Natural killer cell (primary cell): ENCODE results near the gene HDAC4. TPM values are rescaled to one million over a fixed set of nuclear protein-coding genes. Genes with fewer than 3 reads are reported as not detected.
A peak's percentile ranks its signal among the peaks of the same experiment; 100 is the strongest.

Experiments used
- ATAC-seq, 3 donors: fragments of 150-1000 bp in 2 of 3; fragments of 200-7000 bp in 1 of 3; cut with Tn5 transposase; 1 replicate in 1 of 3; 2 replicates in 2 of 3; pipeline ENCODE4 v1.10.0; 2021; ENCODE audit warnings: mild to moderate bottlenecking in 2 of 3, moderate library complexity in 2 of 3
- DNase-seq, 2 donors: peaks; one replicate each; pipeline versions ENCODE4 v3.0.0 to v3.0.0-alpha.2; 2013 to 2021; ENCODE audit warnings: mixed read lengths in 1 of 2
- H3K27ac ChIP-seq: one replicate; pipeline ENCODE4 v1.5.1; 2013; ENCODE audit warnings: mild to moderate bottlenecking, low read length
- H3K27me3 ChIP-seq: one replicate; pipeline ENCODE4 v1.6.1; 2013; ENCODE audit warnings: low read length; ENCODE audit not compliant: control insufficient read depth, insufficient read depth
- H3K36me3 ChIP-seq: one replicate; pipeline ENCODE4 v1.6.1; 2013; ENCODE audit warnings: low read length; ENCODE audit not compliant: control insufficient read depth, insufficient read depth
- H3K4me1 ChIP-seq: one replicate; pipeline ENCODE4 v1.6.1; 2013; ENCODE audit warnings: low read length; ENCODE audit not compliant: control insufficient read depth, insufficient read depth
- H3K4me3 ChIP-seq: one replicate; pipeline ENCODE4 v1.5.1; 2013; ENCODE audit warnings: low read length
- H3K9me3 ChIP-seq: one replicate; pipeline ENCODE4 v1.6.1; 2013; ENCODE audit warnings: low read length; ENCODE audit not compliant: control insufficient read depth, insufficient read depth
- H3K27ac Mint-ChIP-seq, 2 donors: one replicate each; pipeline ENCODE4 v1.8.0; 2022; ENCODE audit warnings: mild to moderate bottlenecking in 2 of 2, mixed read lengths in 2 of 2, moderate library complexity in 1 of 2
- H3K27me3 Mint-ChIP-seq, 2 donors: one replicate each; pipeline ENCODE4 v1.8.0; 2022; ENCODE audit warnings: low read depth in 2 of 2, mixed read lengths in 2 of 2
- H3K36me3 Mint-ChIP-seq: one replicate; pipeline ENCODE4 v1.8.0; 2022; ENCODE audit warnings: mixed read lengths
- H3K4me1 Mint-ChIP-seq, 2 donors: one replicate each; pipeline ENCODE4 v1.8.0; 2022; ENCODE audit warnings: mixed read lengths in 2 of 2
- H3K4me3 Mint-ChIP-seq: one replicate; pipeline ENCODE4 v1.8.0; 2022; ENCODE audit warnings: mild to moderate bottlenecking, moderate library complexity, mixed read lengths
- H3K9me3 Mint-ChIP-seq, 2 donors: one replicate each; pipeline ENCODE4 v1.8.0; 2022; ENCODE audit warnings: mixed read lengths in 2 of 2
- WGBS: methylation state at CpG from one replicate; pipeline ENCODE4 v1.1.7; 2013; ENCODE audit warnings: missing lambda C conversion rate; ENCODE audit not compliant: insufficient coverage; 5-methylcytosine and 5-hydroxymethylcytosine counted together
- intact Hi-C: fragments of 100-400 bp; cut with micrococcal nuclease; formaldehyde crosslinking; loops from one replicate; pipeline ENCODE4 v1.14.2; 2022
- total RNA-seq, 4 donors: library from RNA; stranded (reverse); fragments of 120-200 nt in 1 of 4; gene quantifications; one replicate each; pipeline versions ENCODE4 v1.2.3 to v1.2.4, GENCODE V29; 2013 to 2022
- TF ChIP-seq, protein P1 (sequence below): fragments of 200-600 bp; IDR thresholded peaks from one replicate; pipeline ENCODE4 v1.8.0; 2022; ENCODE audit warnings: antibody characterized with exemption

Gene HDAC4
- total RNA-seq, 3 donors from 2014 or later (not counting 1 experiment from before 2014, with no cell fraction given), result 74.9 to 105 (median 100) TPM

DNA sequence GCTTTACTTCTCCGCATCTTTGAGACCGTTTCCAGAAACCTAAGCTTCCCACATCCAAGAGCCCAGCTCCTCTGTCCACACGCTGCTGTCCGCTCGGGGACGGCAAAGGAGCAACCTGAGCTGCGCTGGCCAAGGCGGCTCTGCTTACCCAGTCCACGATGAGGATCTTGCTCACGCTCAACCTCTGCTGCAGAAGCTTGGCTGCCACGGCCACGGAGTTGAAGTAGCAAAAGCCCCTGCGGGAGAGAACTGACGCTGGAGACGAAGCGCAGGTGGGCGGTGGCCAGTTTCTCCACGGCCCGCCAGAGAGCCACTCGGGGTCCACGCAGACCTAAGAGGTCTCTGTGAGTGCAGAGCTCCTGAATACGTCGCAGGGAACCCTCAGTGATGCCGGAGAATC lies 316.8 kb downstream of the HDAC4 start:
- peak overlapping the region in 1 of 2 donors; percentile 63 for H3K27ac Mint-ChIP-seq

GRCh38 chr2:239082425-239082824 lies 318.4 kb downstream of the HDAC4 start:
- Histone ChIP-seq H3K4me3 (no peak overlapping the region), H3K27ac (no peak overlapping the region), H3K4me1 (no peaks in the 10 kb centered on the region), H3K27me3 (no peaks in the 10 kb centered on the region), H3K9me3 (no peaks in the 10 kb centered on the region), H3K36me3 (peaks cover 57% of the 10 kb centered on the region)
- intact Hi-C loops, result no loop called here
- no peak overlapping the region for H3K4me3 Mint-ChIP-seq
- no peak overlapping the region for H3K27ac Mint-ChIP-seq
- H3K9me3 Mint-ChIP-seq, result no peaks in the 10 kb centered on the region
- no peaks in the 10 kb centered on the region for H3K27me3 Mint-ChIP-seq
- H3K4me1 Mint-ChIP-seq, result peaks cover 15 to 16% of the 10 kb centered on the region in 2 donors
- TF ChIP-seq, protein P1, sequence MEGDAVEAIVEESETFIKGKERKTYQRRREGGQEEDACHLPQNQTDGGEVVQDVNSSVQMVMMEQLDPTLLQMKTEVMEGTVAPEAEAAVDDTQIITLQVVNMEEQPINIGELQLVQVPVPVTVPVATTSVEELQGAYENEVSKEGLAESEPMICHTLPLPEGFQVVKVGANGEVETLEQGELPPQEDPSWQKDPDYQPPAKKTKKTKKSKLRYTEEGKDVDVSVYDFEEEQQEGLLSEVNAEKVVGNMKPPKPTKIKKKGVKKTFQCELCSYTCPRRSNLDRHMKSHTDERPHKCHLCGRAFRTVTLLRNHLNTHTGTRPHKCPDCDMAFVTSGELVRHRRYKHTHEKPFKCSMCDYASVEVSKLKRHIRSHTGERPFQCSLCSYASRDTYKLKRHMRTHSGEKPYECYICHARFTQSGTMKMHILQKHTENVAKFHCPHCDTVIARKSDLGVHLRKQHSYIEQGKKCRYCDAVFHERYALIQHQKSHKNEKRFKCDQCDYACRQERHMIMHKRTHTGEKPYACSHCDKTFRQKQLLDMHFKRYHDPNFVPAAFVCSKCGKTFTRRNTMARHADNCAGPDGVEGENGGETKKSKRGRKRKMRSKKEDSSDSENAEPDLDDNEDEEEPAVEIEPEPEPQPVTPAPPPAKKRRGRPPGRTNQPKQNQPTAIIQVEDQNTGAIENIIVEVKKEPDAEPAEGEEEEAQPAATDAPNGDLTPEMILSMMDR, result no peak
- WGBS, result 88% methylated on average over 14 of the region's 14 CpGs
- no peak for ATAC-seq
- no peaks in the 10 kb centered on the region for H3K36me3 Mint-ChIP-seq
- DNase-seq, result no peak

More for the DNA sequence above, 316.8 kb downstream of the HDAC4 start:
- DNase-seq (no peak), ATAC-seq (no peak)
- Mint-ChIP-seq H3K4me1 (peaks cover 13 to 16% of the 10 kb centered on the region in 2 donors), H3K36me3 (no peaks in the 10 kb centered on the region), H3K9me3 (no peaks in the 10 kb centered on the region), H3K27me3 (no peaks in the 10 kb centered on the region), H3K4me3 (no peak overlapping the region)
- Histone ChIP-seq H3K4me3 (no peak overlapping the region), H3K9me3 (no peaks in the 10 kb centered on the region), H3K36me3 (peaks cover 48% of the 10 kb centered on the region), H3K4me1 (no peaks in the 10 kb centered on the region), H3K27me3 (no peaks in the 10 kb centered on the region), H3K27ac (no peak overlapping the region)
- WGBS, result 96% methylated on average over 24 of the region's 24 CpGs
- TF ChIP-seq, protein P1, result no peak
- intact Hi-C loops, result no loop called here

GRCh38 chr2:239081622-239082021 lies 319.2 kb downstream of the HDAC4 start:
- H3K9me3 ChIP-seq, result no peaks in the 10 kb centered on the region
- TF ChIP-seq, protein P1, result no peak
- no peaks in the 10 kb centered on the region for H3K9me3 Mint-ChIP-seq
- ATAC-seq, result no peak
- no peaks in the 10 kb centered on the region for H3K36me3 Mint-ChIP-seq
- H3K4me3 Mint-ChIP-seq, result no peak overlapping the region
- no peaks in the 10 kb centered on the region for H3K4me1 ChIP-seq
- intact Hi-C loops, result no loop called here
- H3K27ac Mint-ChIP-seq, result no peak overlapping the region
- no peaks in the 10 kb centered on the region for H3K27me3 ChIP-seq
- no peak overlapping the region for H3K4me3 ChIP-seq
- no peak for DNase-seq
- H3K4me1 Mint-ChIP-seq, result peaks cover 13 to 19% of the 10 kb centered on the region in 2 donors
- H3K27me3 Mint-ChIP-seq, result no peaks in the 10 kb centered on the region
- WGBS, result 99% methylated on average over 18 of the region's 18 CpGs
- H3K36me3 ChIP-seq, result peaks cover 65% of the 10 kb centered on the region
- no peak overlapping the region for H3K27ac ChIP-seq

- Histone ChIP-seq H3K4me1 (no peaks in the 10 kb centered on the region), H3K9me3 (no peaks in the 10 kb centered on the region), H3K4me3 (no peak overlapping the region), H3K27ac (no peak overlapping the region), H3K36me3 (peaks cover 68% of the 10 kb centered on the region), H3K27me3 (no peaks in the 10 kb centered on the region)
- no peak overlapping the region for H3K4me3 Mint-ChIP-seq
- no peak overlapping the region for H3K27ac Mint-ChIP-seq
- H3K36me3 Mint-ChIP-seq, result no peaks in the 10 kb centered on the region
- ATAC-seq, result no peak
- peaks cover 8 to 15% of the 10 kb centered on the region in 2 donors for H3K4me1 Mint-ChIP-seq
- WGBS, result 96% methylated on average over 19 of the region's 19 CpGs
- H3K9me3 Mint-ChIP-seq, result no peaks in the 10 kb centered on the region
- TF ChIP-seq, protein P1, result no peak
- intact Hi-C loops, result no loop called here
- DNase-seq, result no peak
- H3K27me3 Mint-ChIP-seq, result no peaks in the 10 kb centered on the region
Measured at GRCh38 chr2:239081046-239081445, 319.8 kb downstream of the HDAC4 start.
